GM19351 (cell line): Measurements from ENCODE around the gene L3MBTL3.
"Not testable (repeated sequence)": the region's sequence is repeated elsewhere in the genome, so short reads cannot be mapped to it uniquely, and the experiment has no call there.

Source experiments
- ATAC-seq: cut with Tn5 transposase; IDR thresholded peaks from one replicate; pipeline ENCODE4 v1.9.1; 2021; ENCODE audit warnings: mild to moderate bottlenecking, moderate library complexity; ENCODE audit not compliant: unreplicated experiment

Gene L3MBTL3

GRCh38 chr6:130070792-130071191 is 52.4 kb downstream of the L3MBTL3 start:
- ATAC-seq: no peak

GRCh38 chr6:130075879-130076460 is 57.6 kb downstream of the L3MBTL3 start:
- ATAC-seq: no peak

- ATAC-seq: no peak
Observed at GRCh38 chr6:130076512-130076911, 58.1 kb downstream of the L3MBTL3 start.

GRCh38 chr6:130090796-130091195 is 72.4 kb downstream of the L3MBTL3 start:
- no peak for ATAC-seq

- ATAC-seq: no peak
Observed at GRCh38 chr6:130093546-130093945, 75.2 kb downstream of the L3MBTL3 start.

- no peak for ATAC-seq
Observed at GRCh38 chr6:130098317-130098716, 79.9 kb downstream of the L3MBTL3 start.

GRCh38 chr6:130099119-130099518 is 80.7 kb downstream of the L3MBTL3 start:
- ATAC-seq: no peak

GRCh38 chr6:130105996-130106704 is 87.8 kb downstream of the L3MBTL3 start:
- peak; percentile 94 for ATAC-seq

GRCh38 chr6:130107710-130108109 is 89.3 kb downstream of the L3MBTL3 start:
- ATAC-seq: no peak

- no peak for ATAC-seq
Observed at GRCh38 chr6:130111031-130111430, 92.7 kb downstream of the L3MBTL3 start.

GRCh38 chr6:130113201-130113710 is 94.9 kb downstream of the L3MBTL3 start:
- ATAC-seq: no peak

- peak; percentile 90 for ATAC-seq
Observed at GRCh38 chr6:130115036-130115435, 96.7 kb downstream of the L3MBTL3 start.

- peak; percentile 35 for ATAC-seq
Observed at GRCh38 chr6:130116273-130116672, 97.9 kb downstream of the L3MBTL3 start.

GRCh38 chr6:130117187-130117701 is 98.9 kb downstream of the L3MBTL3 start:
- ATAC-seq: not testable (repeated sequence)

GRCh38 chr6:130118236-130118635 is 99.9 kb downstream of the L3MBTL3 start:
- peak; percentile 29 for ATAC-seq

- no peak for ATAC-seq
Observed at GRCh38 chr6:130119211-130119610, 100.8 kb downstream of the L3MBTL3 start.

- no peak for ATAC-seq
Observed at GRCh38 chr6:130120731-130121130, 102.3 kb downstream of the L3MBTL3 start.

- ATAC-seq: no peak
Observed at GRCh38 chr6:130122243-130122642, 103.9 kb downstream of the L3MBTL3 start.

GRCh38 chr6:130127195-130127594 is 108.8 kb downstream of the L3MBTL3 start:
- no peak for ATAC-seq

GRCh38 chr6:130128326-130128725 is 109.9 kb downstream of the L3MBTL3 start:
- no peak for ATAC-seq

GRCh38 chr6:130129762-130130246 is 111.4 kb downstream of the L3MBTL3 start:
- ATAC-seq: no peak

GRCh38 chr6:130132286-130132701 is 113.9 kb downstream of the L3MBTL3 start:
- ATAC-seq: peak; percentile 89
